Osteoblast (primary cell): Measurements from ENCODE around the gene LINC01488. TPM values are rescaled to one million over a fixed set of nuclear protein-coding genes. Genes with fewer than 3 reads are reported as not detected.

Experiments used
- DNase-seq: peaks from one replicate; pipeline ENCODE4 v3.0.0; 2011; ENCODE audit warnings: low spot score, mixed read lengths; ENCODE audit not compliant: insufficient read length; ENCODE audit errors: missing footprints
- H2AFZ ChIP-seq: 2 replicates; pipeline ENCODE4 v1.6.0; 2011; ENCODE audit warnings: mild to moderate bottlenecking, low read length
- H3K27ac ChIP-seq: 2 replicates; pipeline ENCODE4 v1.5.1; 2011; ENCODE audit warnings: mild to moderate bottlenecking, low read depth, low read length, moderate library complexity
- H3K27me3 ChIP-seq: 2 replicates; pipeline ENCODE4 v1.6.0; 2012; ENCODE audit warnings: mild to moderate bottlenecking, control low read depth, inconsistent platforms, low read length, moderate library complexity; ENCODE audit not compliant: insufficient read depth
- H3K36me3 ChIP-seq: 2 replicates; pipeline ENCODE4 v1.5.1; 2011; ENCODE audit warnings: mild to moderate bottlenecking, low read length, control low read depth, moderate library complexity; ENCODE audit not compliant: insufficient read depth
- H3K4me1 ChIP-seq: 2 replicates; pipeline ENCODE4 v1.5.1; 2011; ENCODE audit warnings: mild to moderate bottlenecking, low read length, control low read depth, moderate library complexity; ENCODE audit not compliant: insufficient read depth
- H3K4me2 ChIP-seq: 2 replicates; pipeline ENCODE4 v1.6.0; 2011; ENCODE audit warnings: mild to moderate bottlenecking, low read length; ENCODE audit not compliant: insufficient read depth
- H3K4me3 ChIP-seq: fragments of 200-600 bp; sonication (generic); 3 replicates; pipeline ENCODE4 v1.5.1; 2012; ENCODE audit warnings: mild to moderate bottlenecking, low read length, inconsistent platforms; ENCODE audit not compliant: insufficient read depth
- H3K79me2 ChIP-seq: 2 replicates; pipeline ENCODE4 v1.6.0; 2012; ENCODE audit warnings: mild to moderate bottlenecking, low read length, control low read depth, inconsistent platforms; ENCODE audit not compliant: insufficient read depth
- H3K9me3 ChIP-seq: 2 replicates; pipeline ENCODE4 v1.5.1; 2011; ENCODE audit warnings: low read depth, low read length, control low read depth
- H4K20me1 ChIP-seq: 2 replicates; pipeline ENCODE4 v1.6.0; 2012; ENCODE audit warnings: mild to moderate bottlenecking, low read length, control low read depth; ENCODE audit not compliant: insufficient read depth
- CTCF ChIP-seq: IDR thresholded peaks from 2 replicates; pipeline ENCODE4 v1.5.1; 2011; ENCODE audit warnings: mild to moderate bottlenecking, low read depth, low read length, moderate library complexity; ENCODE audit errors: extremely low read depth
- total RNA-seq: library from RNA; depleted of rRNA; stranded (reverse); fragments of >200 nt; gene quantifications from 2 replicates; pipeline ENCODE4 v1.2.3, GENCODE V29; 2012

LINC01488 gene
- total RNA-seq, 1 donor: not detected

GRCh38 chr11:69468221-69468620 is 13.2 kb upstream of the LINC01488 start:
- Histone ChIP-seq H3K9me3 (no peaks in the 10 kb centered on the region), H4K20me1 (no peaks in the 10 kb centered on the region), H3K4me3 (no peak overlapping the region), H3K36me3 (no peaks in the 10 kb centered on the region), H3K27me3 (no peaks in the 10 kb centered on the region), H3K4me1 (peaks cover 7% of the 10 kb centered on the region), H3K4me2 (no peak overlapping the region), H3K79me2 (no peaks in the 10 kb centered on the region), H3K27ac (no peak overlapping the region), H2AFZ (no peak overlapping the region)
- no peak for TF ChIP-seq CTCF
- peak; percentile 84 for DNase-seq

GRCh38 chr11:69468911-69469885 is 12.3 kb upstream of the LINC01488 start:
- peak; percentile 91 for DNase-seq
- H3K9me3 ChIP-seq: no peaks in the 10 kb centered on the region
- no peak overlapping the region for H3K4me3 ChIP-seq
- H4K20me1 ChIP-seq: no peaks in the 10 kb centered on the region
- no peak overlapping the region for H3K27ac ChIP-seq
- no peak for TF ChIP-seq CTCF
- H3K27me3 ChIP-seq: no peaks in the 10 kb centered on the region
- H3K4me2 ChIP-seq: no peak overlapping the region
- no peaks in the 10 kb centered on the region for H3K79me2 ChIP-seq
- H3K4me1 ChIP-seq: no peaks in the 10 kb centered on the region
- no peak overlapping the region for H2AFZ ChIP-seq
- H3K36me3 ChIP-seq: no peaks in the 10 kb centered on the region

- no peaks in the 10 kb centered on the region for H4K20me1 ChIP-seq
- no peaks in the 10 kb centered on the region for H3K4me1 ChIP-seq
- H2AFZ ChIP-seq: no peak overlapping the region
- no peak overlapping the region for H3K4me3 ChIP-seq
- H3K27ac ChIP-seq: no peak overlapping the region
- no peak for TF ChIP-seq CTCF
- peak; percentile 92 for DNase-seq
- H3K4me2 ChIP-seq: no peak overlapping the region
- H3K27me3 ChIP-seq: no peaks in the 10 kb centered on the region
- no peaks in the 10 kb centered on the region for H3K79me2 ChIP-seq
- H3K36me3 ChIP-seq: no peaks in the 10 kb centered on the region
- no peaks in the 10 kb centered on the region for H3K9me3 ChIP-seq
These were observed 11.2 kb upstream of the LINC01488 start for GRCh38 chr11:69470301-69470700.
